HG03432 (cell line): ENCODE data around the gene ZNF24.

Experiments used
- ATAC-seq: cut with Tn5 transposase; IDR thresholded peaks from one replicate; pipeline ENCODE4 v1.9.1; 2021; ENCODE audit warnings: mild to moderate bottlenecking, moderate library complexity; ENCODE audit not compliant: unreplicated experiment

Gene ZNF24

DNA sequence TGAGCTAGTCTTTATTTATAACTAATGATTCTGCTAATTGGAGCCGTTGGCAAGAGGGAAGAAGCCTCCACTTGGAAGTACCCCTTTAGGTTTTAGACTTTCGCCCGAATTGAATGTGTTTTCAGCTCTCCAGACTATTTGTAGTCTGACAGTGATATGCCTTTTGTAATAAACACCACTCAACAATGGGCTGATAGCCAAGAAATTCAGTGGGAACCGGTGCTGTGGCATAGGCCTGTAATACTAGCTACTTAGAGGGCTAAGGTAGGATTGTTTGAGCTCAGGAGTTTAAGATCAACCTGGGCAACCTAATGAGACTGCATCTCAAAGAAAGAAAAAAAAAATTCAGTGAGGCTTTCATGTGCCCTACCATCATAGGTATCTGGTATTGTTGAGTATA lies 40.6 kb downstream of the ZNF24 start:
- no peak for ATAC-seq

DNA sequence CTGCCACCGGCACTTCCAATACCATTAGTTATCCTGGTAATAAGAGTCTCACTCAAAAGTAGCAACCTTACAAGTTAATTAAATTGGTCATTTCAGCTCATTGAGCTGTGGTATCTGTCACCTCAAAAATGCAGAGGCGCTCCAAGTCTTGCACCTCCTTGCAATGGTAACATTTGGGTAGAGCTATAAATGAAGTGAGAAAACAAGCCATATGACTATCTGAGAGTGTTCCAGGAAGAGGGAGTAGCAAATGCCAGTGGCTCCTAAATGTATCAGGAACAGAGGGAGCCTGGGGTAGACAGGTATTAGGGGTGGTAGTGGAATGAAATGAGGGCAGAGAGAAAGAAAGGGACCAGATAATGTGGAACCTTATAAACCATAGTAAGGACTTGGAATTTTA lies 48.2 kb downstream of the ZNF24 start:
- ATAC-seq, result no peak

DNA sequence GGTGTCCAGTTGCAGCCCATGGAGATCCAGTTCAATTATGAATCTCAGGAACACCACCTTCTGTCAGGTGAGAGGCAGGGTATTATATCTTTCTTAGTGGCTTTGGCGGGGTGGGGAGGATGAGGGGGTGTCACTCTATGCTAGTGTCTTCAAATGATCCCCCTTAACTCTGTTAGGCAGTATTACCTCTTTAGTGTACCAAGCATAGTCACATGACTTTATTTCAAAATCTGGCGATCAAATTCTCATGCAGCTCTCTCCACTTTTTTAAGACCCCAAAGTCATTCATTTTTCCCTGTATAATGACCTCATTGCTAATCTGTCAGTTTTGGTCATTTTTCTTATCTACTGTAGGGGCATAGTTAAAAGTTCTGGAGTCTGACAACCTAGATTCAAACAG lies 53.1 kb downstream of the ZNF24 start:
- ATAC-seq, result no peak

DNA sequence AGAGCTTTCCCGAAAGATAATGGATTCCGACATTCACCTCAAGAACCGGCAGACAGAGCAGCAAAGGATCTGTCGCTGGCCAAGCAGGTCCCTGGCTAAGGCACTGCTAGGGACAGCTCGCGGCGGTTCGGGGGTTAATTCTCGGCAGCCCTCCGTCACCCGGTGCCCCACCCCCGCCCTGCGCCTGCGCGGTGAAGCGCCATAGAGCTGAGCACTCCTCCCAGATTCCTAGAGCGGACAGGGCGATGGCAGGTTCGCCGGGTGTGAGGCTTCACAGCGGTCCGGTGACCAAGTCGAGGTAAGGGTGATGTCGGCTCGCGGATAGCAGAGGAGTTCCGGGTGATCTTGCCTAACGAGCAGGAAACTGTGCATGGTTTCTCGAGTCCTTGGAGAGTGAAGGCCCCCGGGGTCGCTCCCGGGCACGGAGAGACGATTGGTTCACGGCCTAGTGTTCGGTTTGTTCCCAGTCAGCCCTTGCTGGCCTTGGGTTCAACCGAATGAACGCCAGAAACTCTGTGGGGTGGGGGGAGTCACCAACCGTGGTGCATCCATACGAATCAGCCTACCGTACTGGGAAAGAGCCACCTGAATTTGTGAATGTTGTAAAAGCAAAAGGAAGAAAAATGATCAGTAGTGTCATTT lies 54.0 kb downstream of the ZNF24 start, which contains the start of gene ZSCAN30:
Gene ZSCAN30 (minus strand): TSS at position 136 of the 642 bp plus-strand sequence. CDS start 25,877 bp downstream, outside the sequence.
- peak; percentile 97 for ATAC-seq

DNA sequence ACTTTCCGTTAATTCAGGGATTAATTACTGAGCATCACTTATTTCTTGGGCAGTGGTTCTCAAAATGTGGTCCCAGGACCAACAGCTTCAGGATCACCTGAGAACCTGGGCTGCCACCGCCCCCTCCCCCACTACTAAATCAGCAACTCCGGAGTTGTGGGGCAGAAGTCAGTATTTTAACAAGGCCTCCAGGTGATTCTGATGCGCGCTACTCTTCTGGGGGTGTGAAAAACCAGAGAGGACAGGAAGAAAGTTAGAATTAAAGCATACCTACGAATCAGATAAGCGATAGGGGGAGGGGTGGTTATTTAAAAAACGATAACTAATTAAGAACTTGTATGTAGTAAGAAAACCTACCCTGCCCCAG lies 54.5 kb downstream of the ZNF24 start:
- peak; percentile 31 for ATAC-seq

DNA sequence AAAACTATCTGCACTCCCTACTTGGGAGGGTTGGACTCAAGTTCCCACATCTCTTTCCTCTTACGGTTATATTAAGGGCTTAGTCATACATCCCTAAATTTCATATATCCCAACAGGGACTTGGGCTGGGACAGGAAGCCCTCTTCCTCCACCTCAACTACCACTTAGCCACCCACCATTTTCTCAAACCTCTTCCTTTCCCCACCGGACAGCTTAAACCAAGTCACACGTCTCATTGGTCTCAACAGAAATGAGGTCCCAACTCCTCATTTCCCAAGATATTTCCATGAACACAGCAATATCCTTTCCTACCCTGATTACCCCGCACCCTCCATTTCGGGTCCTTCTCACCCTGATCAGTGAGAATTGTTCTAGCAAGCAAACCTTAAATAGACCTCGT lies 54.9 kb downstream of the ZNF24 start:
- peak; percentile 8 for ATAC-seq

DNA sequence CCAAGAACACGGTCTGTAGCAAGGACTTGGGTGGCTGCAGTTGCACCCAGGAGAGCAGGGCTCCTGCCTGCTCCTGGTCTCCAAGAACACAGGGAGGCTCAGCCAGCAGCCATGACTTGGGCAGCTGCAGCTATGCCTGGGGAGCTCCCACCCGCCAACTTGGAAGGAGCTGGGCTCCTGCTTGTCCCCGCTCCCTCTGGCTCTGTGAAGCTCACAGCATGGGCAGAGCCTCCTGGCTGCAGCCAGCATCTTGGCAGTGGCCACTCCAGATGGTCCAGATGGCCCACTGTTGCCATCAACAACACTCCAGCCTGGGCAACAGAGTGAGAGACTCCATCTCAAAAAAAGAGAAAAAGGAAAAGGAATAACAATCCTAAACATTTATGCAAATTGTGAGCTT lies 59.4 kb downstream of the ZNF24 start:
- ATAC-seq, result no peak

DNA sequence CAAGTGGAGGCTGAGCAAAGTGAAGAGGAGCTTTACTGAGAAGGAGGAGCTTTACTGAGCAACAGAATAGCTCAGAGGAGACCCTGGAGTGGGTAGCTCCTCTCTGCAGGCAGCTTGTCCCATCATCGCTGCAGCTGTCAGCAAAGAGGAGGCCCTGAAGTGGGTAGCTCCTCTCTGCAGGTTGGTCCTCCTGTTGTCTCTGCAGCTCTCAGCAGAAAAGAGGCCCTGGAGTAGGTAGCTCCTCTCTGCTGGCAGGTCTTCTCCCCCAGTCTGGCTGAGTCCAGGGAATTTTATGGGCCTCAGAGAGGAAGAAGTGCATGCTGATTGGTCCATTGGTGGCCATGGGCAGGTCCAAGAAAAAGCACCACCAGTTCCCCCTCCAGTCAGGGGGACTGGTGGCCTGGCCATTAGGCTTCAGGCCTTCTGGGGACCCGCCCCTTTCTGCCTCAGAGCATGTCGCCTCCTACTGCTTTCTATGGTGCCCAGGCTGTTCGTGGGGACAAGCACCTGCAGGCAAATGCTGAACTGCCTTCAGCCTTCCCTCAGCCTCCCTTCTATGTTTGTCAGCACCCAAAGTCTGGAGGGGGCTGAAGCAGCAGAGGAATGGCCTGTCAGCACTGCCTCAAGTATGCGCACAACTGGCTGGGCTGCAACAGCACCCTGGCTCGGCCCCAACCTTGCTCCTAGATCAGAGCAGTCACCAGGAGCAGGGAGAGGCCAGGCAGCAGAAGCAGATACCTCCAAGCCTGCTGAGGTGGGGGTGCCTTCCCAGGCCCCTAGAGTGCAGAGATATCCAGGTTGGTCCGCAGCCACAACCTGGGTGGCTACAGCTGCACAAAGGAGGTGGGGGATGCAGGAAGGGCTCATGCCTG lies 60.1 kb downstream of the ZNF24 start:
- ATAC-seq, result no peak

DNA sequence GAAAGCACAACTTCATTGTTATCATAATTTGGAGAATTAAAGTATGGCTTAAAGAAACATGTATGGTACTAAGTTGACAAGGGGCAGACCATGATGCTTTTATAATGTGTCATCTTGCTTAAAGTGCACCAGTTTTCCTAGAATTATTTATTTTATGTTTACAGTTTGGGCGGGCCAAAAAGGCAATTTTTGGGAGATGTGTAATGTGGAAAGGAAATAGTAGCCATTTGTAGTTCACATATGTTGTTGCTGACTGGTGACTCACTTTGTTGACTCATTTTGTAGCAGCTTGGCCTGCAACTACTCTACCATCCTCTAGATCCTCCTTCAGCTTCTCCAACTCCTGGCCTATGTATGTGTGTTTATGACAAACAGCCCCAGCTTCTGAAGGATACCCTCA lies 61.9 kb downstream of the ZNF24 start:
- ATAC-seq, result no peak
